ENCODE results near the gene RHBDL2. TPM values are rescaled to one million over a fixed set of nuclear protein-coding genes. Genes with fewer than 3 reads are reported as not detected.

The RHBDL2 gene
- polyA plus RNA-seq, 3 donors, result 0.08 TPM; not detected in 2

Small RNA genes lying within 50 kb of the gene (small RNA-seq; reads per million reads assigned to genes)
- gene GJA9-MYCBP (ENCODE audit: insufficient read length, low read depth), result not detected
- not detected for gene RF00019 (ENCODE audit: insufficient read length, low read depth)
- not detected for gene RNU6-605P (ENCODE audit: insufficient read length, low read depth)

Other genes with a start within 250 kb of the RHBDL2 start
- 10 to 100 TPM in 1 of 3 donors, 1 to 10 TPM in 2; 6.6 to 10.4 (median 8.0) TPM for gene RRAGC, start 82.1 kb downstream of the RHBDL2 start, polyA plus RNA-seq
- 10 to 100 TPM in 2 of 3 donors, 1 to 10 TPM in 1; 9.3 to 92.3 (median 77.2) TPM for gene MYCBP, start 68.5 kb downstream of the RHBDL2 start, polyA plus RNA-seq
- not detected for gene GJA9, start 60.2 kb downstream of the RHBDL2 start, polyA plus RNA-seq
- gene AKIRIN1, start 49.4 kb upstream of the RHBDL2 start, polyA plus RNA-seq, result 10 to 100 TPM; 41.8 to 61.0 (median 60.8) TPM
- 100 to 1,000 TPM; 119 to 463 (median 393) TPM for gene NDUFS5, start 84.5 kb upstream of the RHBDL2 start, polyA plus RNA-seq

Data from CD14-positive monocyte (primary cell).